Activated naive CD4-positive, alpha-beta T cell treated with anti-CD3 and anti-CD28 coated beads, Interleukin-2, amount 50 U/mL, for 72 hours (primary cell): ENCODE measurements around the gene TMEM131L. TPM values are rescaled to one million over a fixed set of nuclear protein-coding genes. Genes with fewer than 3 reads are reported as not detected.
"Not testable (repeated sequence)": the region's sequence is repeated elsewhere in the genome, so short reads cannot be mapped to it uniquely, and the experiment has no call there.

ENCODE experiments used
- ATAC-seq, 2 donors: fragments of 150-1000 bp; cut with Tn5 transposase; 2 replicates each; pipeline ENCODE4 v1.10.0; 2021; ENCODE audit warnings: mild to moderate bottlenecking in 2 of 2, moderate library complexity in 2 of 2
- DNase-seq, 2 donors: peaks; one replicate each; pipeline ENCODE4 v3.0.0; 2021 to 2022; ENCODE audit warnings: low spot score in 2 of 2
- H3K27ac Mint-ChIP-seq, 2 donors: one replicate each; pipeline ENCODE4 v1.8.0; 2022; ENCODE audit warnings: mild to moderate bottlenecking in 2 of 2, mixed read lengths in 2 of 2
- H3K36me3 Mint-ChIP-seq, 2 donors: one replicate each; pipeline ENCODE4 v1.8.0; 2022; ENCODE audit warnings: mixed read lengths in 2 of 2
- H3K9me3 Mint-ChIP-seq, 2 donors: one replicate each; pipeline ENCODE4 v1.8.0; 2022; ENCODE audit warnings: mixed read lengths in 2 of 2
- total RNA-seq, 2 donors: library from RNA; stranded (reverse); gene quantifications; one replicate each; pipeline ENCODE4 v1.2.3, GENCODE V29; 2022

TMEM131L gene
- total RNA-seq, 2 donors from 2014 or later = 44.8 to 47.7 TPM

DNA sequence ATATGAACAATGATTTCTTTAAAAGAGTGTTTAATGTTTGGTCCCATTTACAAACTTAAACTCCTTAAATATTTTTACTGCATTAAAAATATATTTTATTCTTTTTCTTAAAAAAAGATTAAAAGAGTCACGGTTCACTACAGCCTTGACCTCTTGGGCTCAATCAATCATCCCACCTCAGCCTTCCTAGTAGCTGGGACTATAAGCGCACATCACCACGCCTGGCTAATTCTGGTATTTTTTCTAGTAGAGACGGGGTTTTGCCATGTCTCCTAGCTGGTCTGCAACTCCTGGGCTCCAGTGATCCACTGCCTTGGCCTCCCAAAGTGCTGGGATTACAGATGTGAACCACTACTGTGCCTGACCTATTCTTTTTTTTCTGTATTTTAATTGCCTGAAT is 113.2 kb downstream of the TMEM131L start:
- DNase-seq (no peak), ATAC-seq (no peak)
- Mint-ChIP-seq H3K27ac (no peak overlapping the region), H3K36me3 (no peaks in the 10 kb centered on the region), H3K9me3 (no peaks in the 10 kb centered on the region)

DNA sequence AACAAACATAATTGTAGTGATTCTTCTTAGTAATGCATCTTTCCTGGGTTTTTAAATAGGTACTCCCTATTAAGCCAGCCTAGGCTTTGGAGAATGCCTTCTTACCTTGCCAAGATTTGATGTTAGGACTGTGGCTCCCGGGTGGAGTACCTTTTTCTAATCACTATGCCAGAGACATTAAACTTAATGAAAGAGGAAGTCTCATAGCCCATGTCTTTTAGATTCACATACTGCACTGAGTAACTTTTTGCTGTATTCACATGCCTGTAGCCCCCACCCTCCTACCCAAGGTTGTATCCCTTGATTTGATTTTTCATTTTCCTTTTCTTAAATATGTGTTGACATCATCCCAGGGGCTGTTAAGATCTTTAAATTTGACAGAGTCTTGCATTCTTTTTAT is 113.7 kb downstream of the TMEM131L start:
- H3K36me3 Mint-ChIP-seq = no peaks in the 10 kb centered on the region
- no peak overlapping the region for H3K27ac Mint-ChIP-seq
- ATAC-seq (no peak), DNase-seq (no peak)
- no peaks in the 10 kb centered on the region for H3K9me3 Mint-ChIP-seq

DNA sequence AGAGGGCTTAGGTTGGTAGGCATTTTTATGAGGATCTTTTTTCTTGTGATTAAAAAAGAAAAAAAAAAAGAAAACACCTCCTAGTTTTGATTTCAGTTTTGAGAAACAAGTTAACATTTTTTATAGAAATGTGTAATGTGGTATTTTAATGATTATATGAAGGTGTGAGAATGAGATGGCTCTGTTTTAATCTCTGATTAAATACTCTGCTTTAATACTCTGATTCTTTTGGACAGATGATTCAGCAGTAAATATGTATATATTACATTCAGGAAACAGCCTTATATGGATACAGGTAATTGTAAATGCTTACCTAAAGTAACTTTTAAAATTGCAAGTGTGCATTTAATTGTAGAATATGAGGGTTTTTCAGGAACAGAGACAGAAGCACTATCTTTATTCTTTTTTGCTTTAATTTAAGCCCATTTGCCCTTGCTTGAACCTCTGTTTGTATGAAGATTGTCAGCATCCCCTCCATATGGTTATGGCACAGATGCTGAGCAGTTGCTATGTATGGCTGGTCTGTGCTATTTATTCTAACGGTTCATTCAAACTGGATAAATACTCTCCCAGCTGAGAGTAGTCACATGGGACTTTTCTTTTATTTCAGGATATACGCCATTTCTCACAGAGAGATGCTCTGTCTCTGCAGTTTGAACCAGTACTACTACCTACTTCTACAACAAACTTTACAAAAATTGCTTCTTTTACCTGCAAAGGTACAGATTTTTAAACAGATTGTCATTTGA is 117.0 kb downstream of the TMEM131L start:
- Mint-ChIP-seq H3K9me3 (no peaks in the 10 kb centered on the region), H3K27ac (peak overlapping the region; percentile 20 to 80), H3K36me3 (no peaks in the 10 kb centered on the region)
- DNase-seq (no peak), ATAC-seq (no peak)

DNA sequence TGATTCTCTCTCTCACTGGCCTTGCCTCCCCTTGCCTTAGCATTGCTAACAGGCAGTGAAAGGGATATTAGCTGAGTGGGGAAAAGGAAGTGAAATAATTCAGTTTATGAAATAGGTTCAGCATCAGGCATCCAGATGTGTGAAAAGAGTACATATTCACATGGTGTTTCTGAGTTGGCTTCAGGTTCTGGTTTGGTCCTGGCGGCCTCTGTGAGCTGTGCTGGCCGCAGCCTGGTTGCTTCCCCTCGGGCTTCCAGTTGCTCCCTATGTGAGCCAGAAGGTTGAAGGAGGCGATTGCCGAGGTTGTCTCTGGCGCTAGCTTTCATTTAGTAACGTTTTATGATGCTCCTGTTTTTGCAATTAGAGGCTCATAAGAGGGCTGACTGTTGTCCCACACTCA is 118.9 kb downstream of the TMEM131L start:
- H3K27ac Mint-ChIP-seq = peak overlapping the region in 1 of 2 donors; percentile 44
- DNase-seq = no peak
- no peak for ATAC-seq
- H3K36me3 Mint-ChIP-seq = peaks cover 5 to 9% of the 10 kb centered on the region in 2 donors
- no peaks in the 10 kb centered on the region for H3K9me3 Mint-ChIP-seq

DNA sequence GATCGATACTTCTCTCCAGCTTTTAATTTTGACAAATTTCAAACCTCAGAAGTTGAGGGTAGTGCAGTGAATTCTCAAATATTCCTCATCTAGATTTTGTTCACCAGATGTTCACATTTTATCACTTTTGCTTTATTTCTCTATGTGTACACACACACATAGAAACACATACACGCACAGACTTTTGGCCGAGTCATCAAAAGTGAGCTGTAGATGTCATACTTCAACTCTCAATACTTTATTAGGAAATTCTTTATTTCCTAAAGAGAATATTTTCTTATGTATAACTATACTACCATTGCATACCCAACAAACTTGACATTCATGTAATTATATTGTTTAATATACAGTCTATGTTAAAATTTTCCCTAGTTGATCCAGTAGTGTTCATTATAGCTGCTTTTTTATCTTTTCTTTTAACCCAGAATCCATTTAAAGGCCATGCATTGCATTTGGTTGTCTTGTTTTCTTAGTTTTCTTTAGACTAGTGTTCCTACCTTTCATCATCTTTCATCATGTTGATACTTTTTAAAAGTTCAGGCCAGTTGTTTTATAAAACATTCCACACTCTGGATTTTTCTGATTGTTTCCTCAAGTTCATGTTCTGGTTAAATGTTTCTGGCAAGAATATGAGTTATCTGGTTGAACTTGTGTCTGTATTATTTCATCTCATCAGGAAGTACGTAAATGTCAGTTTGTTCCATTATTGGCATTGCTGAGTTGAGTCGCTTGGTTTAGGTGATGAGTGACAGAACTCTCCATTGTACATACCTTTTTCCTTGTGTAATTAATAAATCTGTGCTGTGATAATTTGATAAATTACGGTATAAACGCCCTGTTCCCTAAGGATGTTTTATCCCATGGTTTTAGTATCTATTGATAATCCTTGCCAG is 123.8 kb downstream of the TMEM131L start:
- Mint-ChIP-seq H3K36me3 (peaks cover 9 to 10% of the 10 kb centered on the region in 2 donors), H3K9me3 (no peaks in the 10 kb centered on the region), H3K27ac (peak overlapping the region in 1 of 2 donors; percentile 44)
- ATAC-seq (no peak), DNase-seq (no peak)

DNA sequence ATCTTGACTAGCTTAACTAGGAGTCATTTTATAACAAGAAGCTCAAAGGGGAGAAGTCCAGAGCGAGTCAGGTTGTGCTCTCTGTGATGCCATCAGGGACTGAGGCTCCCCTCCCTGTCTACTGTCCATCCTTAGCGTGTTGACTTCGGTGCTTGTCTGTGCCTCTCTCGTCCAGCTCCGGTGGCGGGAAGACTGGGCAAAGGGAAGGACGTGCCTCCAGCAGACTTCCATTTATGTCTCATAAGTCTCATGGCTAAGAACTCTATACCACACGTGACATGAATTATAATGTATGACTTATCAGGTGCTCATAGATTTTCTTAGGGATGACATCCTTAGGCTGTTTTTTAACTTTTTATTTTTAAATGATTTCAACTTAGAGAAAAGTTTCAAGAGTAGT is 125.3 kb downstream of the TMEM131L start:
- H3K36me3 Mint-ChIP-seq = peaks cover 10 to 11% of the 10 kb centered on the region in 2 donors
- H3K9me3 Mint-ChIP-seq = no peaks in the 10 kb centered on the region
- no peak for ATAC-seq
- DNase-seq = no peak
- H3K27ac Mint-ChIP-seq = no peak overlapping the region

DNA sequence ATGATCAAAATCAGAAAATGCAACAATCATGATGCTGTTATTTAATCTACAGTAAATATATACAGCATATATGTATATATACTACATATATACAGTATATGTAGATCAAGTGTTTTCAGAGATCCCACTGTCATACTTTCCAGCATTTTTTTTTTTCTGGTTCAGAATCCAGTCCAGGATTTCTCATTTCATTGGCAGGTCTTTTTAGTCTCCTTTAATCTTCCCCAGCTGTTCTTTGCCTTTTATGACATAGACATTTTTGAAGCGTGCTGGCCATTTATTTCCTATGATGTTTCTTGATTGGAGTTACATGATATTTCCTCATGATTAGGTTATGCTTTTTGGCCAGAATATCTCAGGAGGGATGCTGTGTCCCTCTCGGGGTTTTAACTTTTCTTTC is 125.9 kb downstream of the TMEM131L start:
- H3K27ac Mint-ChIP-seq = no peak overlapping the region
- H3K36me3 Mint-ChIP-seq = peaks cover 10 to 14% of the 10 kb centered on the region in 2 donors

DNA sequence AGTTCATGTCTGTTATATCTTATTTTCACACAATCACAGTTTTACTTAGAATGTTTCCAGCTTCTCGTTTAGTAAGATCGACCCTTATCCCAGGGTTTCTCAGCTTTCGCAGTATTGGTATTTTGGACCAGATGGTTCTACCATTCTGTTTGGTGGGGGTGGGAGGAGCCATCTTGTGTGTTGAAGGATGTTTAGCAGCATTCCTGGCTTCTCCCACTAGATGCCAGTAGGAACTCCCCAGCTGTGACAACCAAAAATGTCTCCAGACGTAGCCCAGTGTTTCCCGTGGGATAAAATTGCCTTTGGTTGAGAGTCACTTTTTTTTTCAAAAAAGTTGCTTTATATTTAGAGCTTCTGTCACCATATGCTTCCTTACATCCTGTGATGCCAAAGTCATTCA is 127.0 kb downstream of the TMEM131L start:
- no peak for ATAC-seq

More for the DNA sequence above, 125.9 kb downstream of the TMEM131L start:
- no peaks in the 10 kb centered on the region for H3K9me3 Mint-ChIP-seq
- DNase-seq (no peak), ATAC-seq (no peak)

DNA sequence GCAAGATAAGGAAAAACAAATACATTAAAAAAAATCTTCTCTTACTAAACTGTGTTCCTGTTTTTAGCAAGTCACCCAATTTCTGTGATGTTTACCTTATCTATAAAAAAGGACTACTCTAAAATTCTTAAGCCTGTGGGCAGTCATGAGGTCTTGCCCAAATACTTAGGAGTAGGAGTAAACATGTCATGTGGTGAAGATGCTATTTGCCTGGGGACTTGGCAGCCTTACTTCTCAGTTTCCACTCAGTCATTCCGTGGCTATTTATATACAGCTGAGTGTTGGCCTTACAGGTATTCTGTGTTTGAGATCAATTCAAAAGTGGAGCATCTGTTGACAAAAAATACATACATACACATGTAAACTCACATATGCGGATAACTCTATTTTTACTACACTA is 128.1 kb downstream of the TMEM131L start:
- Mint-ChIP-seq H3K9me3 (no peaks in the 10 kb centered on the region), H3K27ac (peak overlapping the region in 1 of 2 donors; percentile 69), H3K36me3 (peaks cover 4 to 18% of the 10 kb centered on the region in 2 donors)
- DNase-seq (no peak), ATAC-seq (no peak)

More for the DNA sequence above, 127.0 kb downstream of the TMEM131L start:
- DNase-seq = no peak
- peaks cover 10 to 17% of the 10 kb centered on the region in 2 donors for H3K36me3 Mint-ChIP-seq
- no peak overlapping the region for H3K27ac Mint-ChIP-seq
- H3K9me3 Mint-ChIP-seq = no peaks in the 10 kb centered on the region

DNA sequence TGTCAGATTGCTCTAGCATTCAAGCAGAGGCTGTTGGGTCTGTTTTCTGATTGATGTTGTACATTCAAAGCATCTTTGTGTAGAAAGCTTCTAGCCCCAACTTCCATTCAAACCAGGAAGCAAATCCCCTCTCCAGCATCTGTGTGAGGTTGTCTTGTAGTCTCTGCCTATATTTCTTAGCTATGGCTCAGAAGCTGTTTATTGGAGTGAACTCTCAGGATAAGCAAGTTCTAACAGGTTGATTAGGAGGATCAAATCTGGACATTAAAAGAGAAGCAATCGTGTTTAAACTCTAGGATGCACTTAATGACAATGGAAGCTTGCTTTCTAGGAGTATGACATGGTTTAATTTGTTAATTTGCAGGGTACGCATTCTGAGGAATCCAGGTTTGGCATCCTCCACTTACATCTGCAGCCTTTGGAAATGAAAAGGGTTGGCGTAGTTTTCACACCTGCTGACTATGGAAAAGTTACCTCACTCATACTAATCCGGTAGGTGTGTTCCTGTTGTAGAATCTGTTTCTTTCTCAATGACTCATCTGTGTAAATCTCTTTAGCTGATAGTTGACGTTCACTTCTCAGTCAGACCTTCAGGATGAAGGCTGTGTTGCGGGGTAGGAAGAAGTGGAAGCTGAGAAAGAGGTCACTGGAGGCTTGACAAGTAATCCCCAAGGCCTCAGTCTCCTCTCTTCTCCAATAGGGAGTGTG is 129.9 kb downstream of the TMEM131L start:
- Mint-ChIP-seq H3K9me3 (no peaks in the 10 kb centered on the region), H3K36me3 (peaks cover 4 to 19% of the 10 kb centered on the region in 2 donors), H3K27ac (peak overlapping the region; percentile 18 to 29)
- DNase-seq = no peak
- peak; percentile 89 to 92 for ATAC-seq

DNA sequence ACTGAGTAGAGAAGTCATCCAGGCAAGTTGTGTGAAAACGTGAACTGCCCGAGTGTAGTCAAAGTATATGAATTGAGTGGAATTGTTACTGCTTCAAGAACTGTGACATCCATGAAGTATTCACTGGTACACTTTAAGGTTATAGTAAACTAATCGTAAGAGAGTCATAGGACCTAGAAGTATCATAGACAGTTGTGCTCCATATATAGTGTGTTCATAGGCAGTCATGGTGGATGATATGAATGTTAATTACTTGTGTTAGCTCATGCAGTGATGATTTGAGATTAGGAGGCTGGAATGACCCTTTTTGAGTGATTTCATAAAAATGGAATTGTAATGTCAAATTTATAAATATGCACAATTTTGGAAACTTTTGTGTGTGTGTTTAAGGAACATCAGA is 136.6 kb downstream of the TMEM131L start:
- ATAC-seq = peak in 1 of 2 donors; percentile 36
- Mint-ChIP-seq H3K27ac (peak overlapping the region in 1 of 2 donors; percentile 84), H3K9me3 (no peaks in the 10 kb centered on the region), H3K36me3 (peaks cover 17 to 48% of the 10 kb centered on the region in 2 donors)
- no peak for DNase-seq

DNA sequence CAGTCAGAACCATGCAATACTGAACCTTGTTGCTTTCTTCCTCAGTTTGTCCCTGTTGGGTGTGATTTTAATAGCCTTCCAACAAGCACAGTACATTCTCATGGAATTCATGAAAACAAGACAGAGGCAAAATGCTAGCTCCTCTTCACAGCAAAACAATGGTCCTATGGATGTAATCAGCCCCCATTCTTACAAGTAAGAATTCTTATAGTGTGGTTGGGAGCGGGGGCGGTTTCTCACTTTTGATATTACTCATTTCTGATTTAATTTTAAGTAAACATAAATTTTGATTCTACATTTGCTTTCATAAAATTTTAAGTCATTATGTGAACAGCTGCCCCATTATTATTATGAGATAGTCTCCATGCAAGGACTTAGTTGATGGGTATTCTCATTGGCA is 137.1 kb downstream of the TMEM131L start:
- peak in 1 of 2 donors; percentile 25 for DNase-seq
- ATAC-seq = peak; percentile 43 to 70
- peaks cover 17 to 44% of the 10 kb centered on the region in 2 donors for H3K36me3 Mint-ChIP-seq
- no peaks in the 10 kb centered on the region for H3K9me3 Mint-ChIP-seq
- H3K27ac Mint-ChIP-seq = peak overlapping the region in 1 of 2 donors; percentile 84

DNA sequence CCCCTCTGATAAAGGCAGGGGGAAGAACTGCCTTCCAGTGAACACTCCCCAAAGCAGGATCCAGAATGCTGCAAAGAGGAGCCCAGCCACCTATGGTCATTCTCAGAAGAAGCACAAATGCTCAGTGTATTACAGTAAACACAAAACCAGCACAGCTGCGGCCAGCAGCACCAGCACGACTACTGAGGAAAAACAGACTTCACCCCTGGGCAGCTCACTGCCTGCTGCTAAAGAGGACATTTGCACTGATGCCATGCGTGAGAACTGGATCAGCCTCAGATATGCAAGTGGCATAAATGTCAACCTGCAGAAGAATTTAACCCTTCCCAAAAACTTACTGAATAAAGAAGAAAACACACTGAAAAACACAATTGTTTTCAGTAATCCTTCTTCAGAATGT is 137.7 kb downstream of the TMEM131L start:
- ATAC-seq (peak in 1 of 2 donors; percentile 8), DNase-seq (no peak)
- Mint-ChIP-seq H3K36me3 (peaks cover 17 to 41% of the 10 kb centered on the region in 2 donors), H3K27ac (no peak overlapping the region), H3K9me3 (no peaks in the 10 kb centered on the region)

DNA sequence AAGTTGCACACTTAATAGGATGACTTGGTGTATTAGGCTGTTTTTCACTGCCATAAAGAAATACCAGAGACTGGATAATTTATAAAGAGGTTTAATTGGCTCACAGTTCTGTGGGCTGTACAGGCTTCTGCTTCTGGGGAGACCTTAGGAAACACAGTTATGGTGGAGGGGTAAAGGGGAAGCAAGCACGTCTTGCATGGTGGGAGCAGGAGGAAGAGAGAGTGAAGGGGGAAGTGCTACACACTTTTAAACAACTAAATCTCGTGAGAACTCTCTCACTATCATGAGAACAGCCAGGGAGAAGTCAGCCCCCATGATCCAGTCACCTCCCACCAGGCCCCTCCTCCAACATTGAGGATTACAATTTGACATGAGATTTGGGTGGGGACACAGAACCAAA is 142.9 kb downstream of the TMEM131L start:
- DNase-seq, ATAC-seq, H3K9me3 Mint-ChIP-seq: not testable (repeated sequence)
- H3K27ac Mint-ChIP-seq = peak overlapping the region in 1 of 2 donors; percentile 38
- H3K36me3 Mint-ChIP-seq = peaks cover 18 to 48% of the 10 kb centered on the region in 2 donors

DNA sequence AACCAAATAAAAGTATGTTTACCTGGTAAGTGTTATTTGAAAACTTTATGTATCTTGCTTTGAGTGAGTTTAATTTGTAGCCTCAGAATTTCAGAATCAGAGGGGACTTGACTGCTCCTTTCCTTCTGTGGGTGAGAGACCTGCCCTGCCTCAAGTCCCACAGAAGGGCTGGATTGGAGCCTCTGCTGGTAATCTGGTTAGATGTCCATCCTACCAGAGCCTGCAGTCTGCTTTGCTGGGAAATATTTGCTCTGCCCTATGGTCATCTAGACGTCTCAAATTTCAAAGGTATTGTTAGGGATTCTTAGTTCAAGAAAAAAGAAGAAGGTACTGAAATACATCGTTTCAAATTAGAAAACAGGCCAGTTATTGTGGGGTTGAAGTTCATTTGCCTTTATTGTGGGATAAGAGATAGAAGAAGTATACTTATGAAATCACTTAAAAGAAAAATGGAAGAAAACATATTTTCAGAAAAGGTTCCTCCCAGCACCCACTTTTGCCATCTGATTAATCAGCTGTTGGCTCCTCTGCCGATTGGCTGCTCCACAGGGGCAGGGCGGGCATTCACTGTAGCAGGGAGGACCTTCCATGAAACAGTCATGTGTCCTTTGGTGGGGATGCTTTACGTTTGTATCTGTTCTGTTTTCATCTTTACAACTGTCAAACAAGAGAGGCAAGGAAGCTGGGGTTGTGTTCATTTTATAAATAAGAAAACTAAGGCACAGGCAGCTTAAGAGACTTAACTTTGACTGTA is 144.6 kb downstream of the TMEM131L start:
- H3K9me3 Mint-ChIP-seq = peaks cover 0 to 5% of the 10 kb centered on the region in 2 donors
- no peak overlapping the region for H3K27ac Mint-ChIP-seq
- ATAC-seq (no peak), DNase-seq (no peak)
- peaks cover 28 to 60% of the 10 kb centered on the region in 2 donors for H3K36me3 Mint-ChIP-seq

DNA sequence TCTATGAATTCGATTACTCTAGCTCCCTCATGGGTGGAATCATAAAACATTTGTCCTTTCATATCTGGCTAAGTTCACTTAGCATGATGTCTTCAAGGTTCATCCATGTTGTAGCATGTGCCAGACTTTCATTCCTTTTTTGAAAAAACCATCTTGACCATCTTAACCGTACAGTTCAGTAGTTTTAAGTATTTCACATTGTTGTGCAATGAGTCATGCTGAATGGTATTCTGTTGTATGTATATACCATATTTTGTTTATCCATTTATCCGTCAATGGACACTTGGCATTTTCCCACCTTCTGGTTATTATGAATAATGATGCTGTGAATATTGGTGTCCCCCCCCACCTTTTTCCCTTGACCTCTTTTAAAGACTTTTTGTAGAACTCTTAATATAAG is 145.5 kb downstream of the TMEM131L start:
- Mint-ChIP-seq H3K27ac (no peak overlapping the region), H3K36me3 (peaks cover 21 to 61% of the 10 kb centered on the region in 2 donors), H3K9me3 (peaks cover 0 to 5% of the 10 kb centered on the region in 2 donors)
- DNase-seq (no peak), ATAC-seq (no peak)
